Stimulated activated CD4-positive, alpha-beta T cell treated with anti-CD3 and anti-CD28 coated beads, Interleukin-12 subunit alpha, Interleukin-12 subunit beta, amount 100 ng/mL, for 4 hours (primary cell): ENCODE measurements around the gene CAPN9.
"Not testable (repeated sequence)": the region's sequence is repeated elsewhere in the genome, so short reads cannot be mapped to it uniquely, and the experiment has no call there.

ENCODE experiments used
- DNase-seq: peaks from one replicate; pipeline ENCODE4 v3.0.0-alpha.2; 2020

CAPN9 gene, protein sequence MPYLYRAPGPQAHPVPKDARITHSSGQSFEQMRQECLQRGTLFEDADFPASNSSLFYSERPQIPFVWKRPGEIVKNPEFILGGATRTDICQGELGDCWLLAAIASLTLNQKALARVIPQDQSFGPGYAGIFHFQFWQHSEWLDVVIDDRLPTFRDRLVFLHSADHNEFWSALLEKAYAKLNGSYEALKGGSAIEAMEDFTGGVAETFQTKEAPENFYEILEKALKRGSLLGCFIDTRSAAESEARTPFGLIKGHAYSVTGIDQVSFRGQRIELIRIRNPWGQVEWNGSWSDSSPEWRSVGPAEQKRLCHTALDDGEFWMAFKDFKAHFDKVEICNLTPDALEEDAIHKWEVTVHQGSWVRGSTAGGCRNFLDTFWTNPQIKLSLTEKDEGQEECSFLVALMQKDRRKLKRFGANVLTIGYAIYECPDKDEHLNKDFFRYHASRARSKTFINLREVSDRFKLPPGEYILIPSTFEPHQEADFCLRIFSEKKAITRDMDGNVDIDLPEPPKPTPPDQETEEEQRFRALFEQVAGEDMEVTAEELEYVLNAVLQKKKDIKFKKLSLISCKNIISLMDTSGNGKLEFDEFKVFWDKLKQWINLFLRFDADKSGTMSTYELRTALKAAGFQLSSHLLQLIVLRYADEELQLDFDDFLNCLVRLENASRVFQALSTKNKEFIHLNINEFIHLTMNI

DNA sequence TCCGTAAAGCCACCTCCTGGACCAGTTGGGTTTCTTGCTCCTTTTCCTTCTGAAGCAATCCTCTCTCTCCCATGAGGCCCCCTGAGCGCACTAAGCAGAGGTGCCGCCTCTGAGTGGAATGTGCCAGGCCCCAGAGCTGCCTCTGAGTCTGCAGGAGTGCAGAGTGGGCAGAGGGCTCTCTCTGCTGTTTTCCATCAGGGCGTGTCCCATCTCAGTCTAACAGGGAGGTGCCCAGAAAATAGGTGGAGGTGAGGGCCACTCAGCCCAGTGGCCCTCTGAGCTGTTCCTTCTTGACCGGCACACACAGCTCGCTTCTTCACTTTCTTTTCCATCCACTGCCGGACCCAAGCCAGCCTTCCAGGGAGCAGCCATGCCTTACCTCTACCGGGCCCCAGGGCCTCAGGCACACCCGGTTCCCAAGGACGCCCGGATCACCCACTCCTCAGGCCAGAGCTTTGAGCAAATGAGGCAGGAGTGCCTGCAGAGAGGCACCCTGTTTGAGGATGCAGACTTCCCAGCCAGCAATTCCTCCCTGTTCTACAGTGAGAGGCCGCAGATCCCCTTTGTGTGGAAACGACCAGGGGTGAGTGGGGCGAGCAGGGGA, at the start of gene CAPN9:
Gene CAPN9, plus strand, starts transcription at position 262 of the 604 bp plus-strand sequence. Its CDS starts 109 bp downstream, at position 371.
- DNase-seq = no peak

DNA sequence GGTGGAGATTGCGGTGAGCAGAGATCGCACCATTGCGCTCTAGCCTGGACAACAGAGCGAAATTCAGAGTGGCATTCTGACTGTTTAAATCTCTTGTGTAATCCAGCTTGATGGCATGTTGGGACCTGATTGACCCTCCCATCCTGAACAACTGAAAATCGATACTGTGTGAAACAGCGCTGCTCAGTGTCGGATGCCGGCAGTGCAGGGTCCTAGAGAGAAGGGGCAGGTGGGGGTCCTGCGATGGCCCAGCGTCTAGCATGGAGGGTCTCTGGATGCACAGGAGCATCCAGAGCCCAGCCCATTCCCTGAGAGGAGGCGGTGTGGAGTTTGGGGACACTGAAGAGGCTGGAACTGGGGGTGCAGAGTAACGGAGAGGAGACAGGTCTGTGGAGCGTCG, 49.1 kb upstream of the CAPN9 start:
- no peak for DNase-seq

DNA sequence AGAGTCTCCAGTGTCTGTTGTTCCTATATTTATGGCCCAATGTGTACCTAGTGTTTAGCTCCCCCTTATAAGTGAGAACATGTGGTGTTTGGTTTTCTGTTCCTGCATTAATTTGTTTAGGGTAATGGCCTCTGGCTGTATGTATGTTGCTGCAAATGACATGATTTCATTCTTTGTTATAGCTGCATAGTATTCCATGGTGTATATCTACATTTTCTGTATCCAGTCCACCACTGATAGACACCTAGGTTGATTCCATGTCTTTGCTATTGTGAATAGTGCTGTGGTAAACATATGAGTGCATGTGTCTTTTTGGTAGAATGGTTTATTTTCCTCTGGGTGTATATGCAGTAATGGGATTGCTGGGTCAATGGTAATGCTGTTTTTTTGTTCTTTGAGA, 48.2 kb upstream of the CAPN9 start:
- DNase-seq = not testable (repeated sequence)

DNA sequence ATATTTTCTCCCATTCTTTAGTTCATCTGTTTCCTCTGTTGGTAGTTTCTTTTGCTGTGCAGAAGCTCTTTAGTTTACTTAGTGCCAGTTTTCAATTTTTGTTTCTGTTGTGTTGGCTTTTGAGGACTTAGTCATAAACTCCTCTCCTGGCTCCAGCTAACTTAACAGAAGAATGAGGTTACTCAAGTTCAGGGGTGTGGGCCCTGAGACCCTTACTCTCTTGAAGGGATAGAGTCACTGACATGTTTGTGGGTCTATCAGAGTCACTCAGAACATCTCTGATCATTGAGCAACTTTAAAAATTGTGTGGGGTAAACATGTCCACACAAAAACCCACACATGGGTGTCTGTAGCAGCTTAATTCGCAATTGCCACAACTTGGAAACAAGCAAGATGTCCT, 47.5 kb upstream of the CAPN9 start:
- DNase-seq = no peak

DNA sequence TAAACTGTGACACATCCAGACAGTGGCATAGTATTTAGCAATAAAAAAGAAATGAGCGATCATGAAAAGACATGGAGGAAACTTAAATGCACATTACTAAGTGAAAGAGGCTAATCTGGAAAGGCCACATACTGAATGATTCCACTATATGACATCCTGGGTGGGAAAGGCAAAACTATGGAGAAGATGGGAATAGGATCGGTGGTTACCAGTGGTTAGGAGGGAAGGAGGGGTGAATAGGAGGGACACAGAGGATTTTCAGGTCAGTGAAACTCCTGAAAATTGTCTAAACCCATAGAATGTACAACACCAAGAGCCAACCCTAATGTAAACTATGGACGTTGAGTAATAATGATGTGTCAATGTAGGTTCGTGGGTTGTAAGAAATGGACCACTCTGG, 47.1 kb upstream of the CAPN9 start:
- no peak for DNase-seq

DNA sequence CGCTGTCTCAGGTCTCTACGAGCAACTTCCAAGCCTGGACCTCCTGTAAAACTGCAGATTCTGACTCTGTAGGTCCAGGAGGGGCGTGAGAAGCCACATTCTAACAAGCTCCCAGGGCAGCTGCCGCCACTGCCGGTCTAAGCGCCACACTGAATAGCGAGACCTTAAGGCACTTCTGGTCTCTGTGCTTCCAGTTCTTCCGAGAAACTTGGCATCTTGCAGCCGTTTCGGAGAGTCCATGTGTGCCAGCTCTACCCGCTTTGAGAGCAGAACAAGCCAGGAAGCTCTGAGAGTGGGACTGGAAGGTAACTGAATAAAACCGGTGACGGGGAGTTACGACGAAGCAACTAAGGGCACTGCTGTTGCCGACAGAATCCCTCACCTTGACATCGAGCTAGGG, 45.8 kb upstream of the CAPN9 start:
- DNase-seq = no peak

DNA sequence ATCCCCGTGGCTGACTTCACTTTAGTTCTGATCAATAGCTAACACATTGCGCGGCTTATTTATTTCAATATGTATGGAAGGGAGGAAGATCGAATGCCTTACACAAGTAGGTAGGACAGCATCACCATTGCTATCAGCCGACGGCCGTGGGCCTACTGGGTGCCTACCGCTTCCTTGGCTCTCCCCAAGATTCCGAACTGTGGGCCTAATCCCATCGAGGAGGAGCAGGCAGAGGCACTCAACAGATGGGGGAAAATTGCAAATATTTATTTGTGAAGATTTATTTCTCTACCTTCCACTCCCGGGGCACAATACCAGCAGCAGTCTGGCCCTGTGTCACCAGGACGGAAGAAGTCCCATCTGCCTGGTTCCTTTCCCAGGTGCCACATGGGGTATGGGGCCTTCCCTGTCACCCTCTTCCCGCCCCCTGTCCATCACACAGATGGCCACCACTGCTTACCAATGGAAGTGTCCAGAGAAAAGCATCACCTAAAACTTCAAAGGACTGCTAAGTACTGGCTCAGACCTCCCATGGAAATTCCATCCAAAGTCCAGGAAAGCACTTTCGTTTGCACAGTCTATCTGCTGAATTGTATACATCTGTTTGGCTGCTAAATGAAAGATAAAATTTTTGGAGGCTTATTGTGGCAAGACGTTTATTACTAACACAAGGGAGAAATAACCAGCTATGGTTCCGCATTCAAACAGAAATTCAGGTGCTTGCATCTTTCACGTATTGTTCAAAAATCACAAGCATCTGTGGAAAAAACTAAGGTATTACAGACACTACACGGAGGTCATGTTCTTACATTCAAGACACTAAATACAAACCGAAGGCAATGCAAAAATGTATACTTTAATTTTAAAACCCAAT, 45.1 kb upstream of the CAPN9 start:
- no peak for DNase-seq

DNA sequence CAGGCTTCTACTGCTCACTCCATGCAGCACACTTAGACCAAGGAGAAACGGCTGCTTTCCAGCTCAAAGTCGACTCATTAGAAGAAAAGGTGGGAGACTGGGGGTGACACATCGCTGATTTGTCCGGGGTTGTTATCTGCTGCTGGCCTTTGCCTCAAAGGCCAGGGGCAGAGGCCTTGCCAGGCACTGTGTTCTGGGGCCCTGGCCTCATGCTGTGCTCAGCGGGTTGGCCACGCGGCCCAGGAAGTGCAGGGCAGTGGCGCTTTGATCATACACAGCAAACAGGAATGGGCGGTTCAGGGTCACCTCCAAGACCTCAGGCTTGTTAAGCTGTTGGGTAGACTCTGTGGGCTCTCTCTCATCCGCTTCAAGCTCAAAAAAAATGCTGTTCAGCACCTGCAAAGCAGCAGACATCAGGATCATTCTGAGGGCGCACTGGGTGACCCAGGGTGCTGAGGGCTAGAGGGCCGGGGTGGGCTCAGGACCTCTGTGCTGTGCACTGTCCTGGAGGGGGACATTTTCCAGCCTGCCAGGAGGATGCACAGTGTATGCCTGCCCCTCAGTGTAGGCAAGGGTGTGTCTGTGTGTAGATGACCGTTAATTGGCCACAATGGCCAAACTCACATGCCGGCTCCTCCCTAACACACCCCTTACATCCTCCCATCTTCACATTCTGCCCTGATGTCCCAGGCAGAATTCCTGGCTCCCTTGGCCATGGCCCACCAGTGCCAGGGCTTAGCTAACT, 44.1 kb upstream of the CAPN9 start:
- DNase-seq = no peak

DNA sequence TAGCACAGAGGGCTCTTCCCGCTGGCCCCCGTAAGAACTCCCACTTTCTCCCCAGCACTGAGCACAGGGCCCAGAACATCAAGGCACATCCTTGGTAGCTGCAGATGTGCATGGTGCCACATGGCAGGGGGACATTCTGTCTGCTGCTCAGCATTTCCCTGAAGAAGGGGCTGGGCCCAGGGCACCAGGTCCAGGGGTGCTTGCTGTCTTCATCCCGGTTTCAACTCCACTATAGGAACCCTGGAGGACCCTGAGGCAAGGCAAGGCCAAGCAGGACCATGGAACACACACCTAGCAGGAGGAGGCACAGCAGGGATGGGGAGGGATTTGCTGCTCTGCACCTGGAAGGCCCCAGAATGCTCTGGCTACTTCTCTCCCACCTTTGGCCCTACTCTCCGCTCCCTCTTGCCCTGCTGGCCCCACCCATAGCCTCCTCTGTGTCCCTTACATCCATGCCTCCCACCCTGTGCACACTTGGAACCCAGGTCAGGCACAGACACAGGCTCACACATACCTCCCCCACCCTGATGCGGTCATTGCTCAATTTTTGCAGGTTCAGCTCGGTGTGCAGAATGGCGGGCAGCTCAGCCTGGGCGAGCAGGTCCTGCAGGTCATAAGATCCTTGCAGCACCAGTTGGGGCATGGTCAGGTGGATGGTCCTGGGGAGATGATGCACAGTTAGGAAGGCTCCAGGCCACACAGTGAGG, 43.4 kb upstream of the CAPN9 start:
- no peak for DNase-seq

DNA sequence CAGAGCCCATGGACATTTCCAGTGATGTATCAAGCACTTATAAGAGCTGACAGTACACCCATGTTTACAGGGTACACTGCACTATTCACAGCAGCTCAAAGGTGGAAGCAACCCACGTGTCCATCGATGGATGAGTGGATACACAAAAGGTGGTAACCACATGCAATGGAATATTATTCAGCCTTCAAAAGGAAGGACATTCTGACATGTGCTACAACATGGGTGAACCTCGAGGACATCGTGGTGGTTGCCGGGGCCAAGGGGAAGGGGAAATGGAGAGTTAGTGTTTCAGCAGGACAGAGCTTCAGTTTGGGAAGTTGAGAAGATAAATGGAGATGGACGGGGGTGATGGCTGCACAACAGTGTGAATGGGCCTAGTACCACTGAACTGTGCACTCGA, 42.4 kb upstream of the CAPN9 start:
- DNase-seq = no peak

DNA sequence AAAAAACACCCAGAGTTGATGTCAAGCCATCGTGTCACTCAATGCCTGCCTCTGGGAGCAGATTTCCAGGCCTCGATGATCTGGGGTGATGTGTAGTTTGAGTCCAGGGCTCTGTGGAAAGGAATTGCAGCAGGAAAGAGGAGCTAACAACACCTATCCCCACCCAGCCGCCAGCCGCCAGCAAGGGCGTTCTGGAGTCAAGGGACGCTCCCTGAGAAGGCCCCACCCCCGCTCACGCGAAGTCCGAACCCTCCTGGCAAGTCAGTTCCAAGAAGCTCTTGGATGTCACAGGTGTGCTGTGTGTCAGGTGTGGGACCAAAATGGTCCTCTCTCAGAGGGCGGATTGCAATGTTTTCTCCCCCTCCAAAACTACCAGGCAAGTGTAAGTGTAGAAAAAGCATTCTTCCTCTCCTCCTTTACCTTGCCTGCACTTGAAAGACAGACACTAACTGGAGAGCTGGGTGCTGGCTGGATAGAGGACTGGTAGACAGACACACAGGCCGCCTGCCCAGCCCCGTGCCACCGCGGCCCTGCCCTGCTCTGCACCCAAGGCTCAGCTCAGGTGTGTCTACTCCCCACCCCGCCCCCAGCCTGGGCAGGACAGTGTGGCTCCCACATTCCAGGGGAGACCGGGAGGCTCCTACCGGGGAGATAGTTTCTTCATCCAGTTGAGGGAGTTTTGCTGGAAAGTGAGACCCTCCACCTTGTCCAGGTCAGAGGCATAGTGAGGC, 41.7 kb upstream of the CAPN9 start:
- DNase-seq = no peak

DNA sequence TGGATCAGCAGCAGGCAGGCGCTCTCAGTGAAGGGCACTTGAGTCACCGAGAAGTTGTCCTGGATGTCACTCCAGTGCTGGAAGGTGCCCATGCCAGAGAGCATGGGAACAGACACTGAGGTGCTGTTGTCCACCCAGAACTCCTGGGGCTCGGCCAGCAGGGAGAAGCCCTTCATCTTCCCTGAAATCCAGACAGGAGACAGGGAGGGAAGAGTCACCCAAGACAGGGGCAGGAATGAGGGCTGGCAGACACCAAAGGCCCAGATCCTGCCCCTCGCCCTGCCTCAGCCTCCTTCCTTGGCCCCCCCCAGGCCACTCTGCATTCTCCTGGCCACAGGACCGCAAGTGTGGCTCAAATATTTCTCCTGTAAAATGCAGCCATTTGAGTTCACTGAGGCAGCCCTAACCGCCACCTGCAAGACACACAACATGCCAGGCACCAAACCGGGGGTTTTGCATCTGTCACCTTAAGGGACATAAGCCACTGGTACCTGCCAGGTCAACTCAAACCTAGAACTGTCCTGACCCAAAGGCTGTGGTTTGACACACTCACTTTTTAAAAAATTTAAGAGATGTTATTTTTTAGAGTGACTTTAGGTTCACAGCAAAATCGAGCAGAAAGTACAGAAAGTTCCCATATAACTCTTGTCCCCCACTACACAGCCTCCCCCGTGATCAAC, 41.0 kb upstream of the CAPN9 start:
- no peak for DNase-seq

DNA sequence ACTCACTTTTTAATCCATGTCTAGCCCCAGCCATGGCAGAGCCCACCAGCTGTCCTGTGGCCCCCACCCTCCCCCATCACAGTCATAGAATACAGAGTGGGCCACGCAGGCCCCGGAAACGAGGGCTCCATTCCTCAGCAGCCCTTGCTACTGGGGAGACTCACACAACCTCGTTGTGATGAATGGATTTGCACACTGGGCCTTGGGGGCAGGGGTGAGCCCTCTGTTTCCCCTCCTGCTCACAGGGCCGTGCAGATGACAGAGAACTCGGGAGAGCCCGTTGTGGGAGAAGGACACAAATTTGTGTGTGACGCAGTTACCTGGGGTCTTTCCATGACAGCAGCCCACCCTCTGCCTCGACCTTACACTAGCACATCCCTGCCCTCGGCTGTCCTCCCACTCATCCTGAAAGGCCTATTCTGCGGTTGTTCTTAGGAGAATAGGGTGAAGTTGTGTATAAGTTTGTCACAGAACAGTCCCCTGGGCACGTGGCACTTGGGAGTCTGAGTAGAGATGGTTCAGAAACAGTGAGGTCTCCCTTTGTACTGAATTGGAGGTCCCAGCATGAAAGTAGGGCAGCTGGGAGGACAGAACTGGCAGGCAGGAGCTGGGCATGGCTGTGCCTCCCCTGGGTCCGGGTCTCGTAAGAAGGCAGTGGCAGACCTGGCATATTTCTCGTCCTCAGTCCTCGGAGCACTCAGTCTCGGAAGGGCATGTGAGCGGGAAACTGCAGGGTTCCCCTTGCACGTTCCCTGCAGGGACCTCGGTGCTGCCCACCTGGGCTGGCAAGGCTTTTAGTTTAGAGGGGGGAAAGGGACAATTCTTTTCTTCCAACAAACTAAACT, 40.1 kb upstream of the CAPN9 start:
- DNase-seq = no peak

DNA sequence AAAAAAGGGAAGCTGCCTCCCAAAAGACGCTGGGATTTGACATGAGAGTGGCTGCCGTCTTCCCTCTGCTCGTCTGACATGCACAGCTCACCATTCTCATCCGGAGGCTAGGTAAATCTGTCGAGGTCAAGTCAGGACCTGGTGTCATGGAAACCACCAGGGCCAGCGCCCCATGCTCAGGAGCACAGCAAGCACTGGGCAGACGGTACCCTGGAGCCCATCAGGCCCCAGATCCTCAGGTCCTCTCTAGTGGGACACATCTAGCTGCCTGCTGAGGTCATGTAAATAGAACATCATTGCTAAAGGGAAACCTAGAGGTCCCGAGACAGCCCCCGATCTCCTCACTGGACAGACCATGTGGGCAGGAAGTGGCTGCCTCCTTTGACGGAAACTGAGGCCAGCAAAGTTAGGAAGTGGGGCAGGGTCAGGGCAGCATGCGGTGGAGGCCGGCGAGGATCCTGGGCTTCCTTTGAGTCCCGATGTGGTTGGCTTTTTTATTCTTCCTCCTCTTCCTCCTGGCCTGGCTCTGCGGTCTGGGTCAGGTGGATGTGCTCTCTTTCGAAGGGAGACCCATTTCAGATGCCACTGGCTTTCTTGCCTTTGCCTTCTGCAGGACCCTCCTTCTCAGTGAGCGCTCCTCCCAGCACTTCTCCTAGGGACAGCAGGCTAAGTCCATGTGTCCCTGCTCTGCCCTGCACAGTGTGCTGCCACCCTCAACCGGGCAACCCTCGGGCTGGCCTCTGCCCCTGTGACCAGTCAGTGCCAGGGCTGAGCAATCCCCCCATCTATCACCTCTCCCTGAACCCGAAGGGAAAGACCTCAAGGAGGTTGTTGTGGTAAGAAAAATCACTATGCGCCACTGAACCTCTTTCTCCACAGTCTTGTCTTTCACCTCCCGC, 39.2 kb upstream of the CAPN9 start:
- DNase-seq = no peak

DNA sequence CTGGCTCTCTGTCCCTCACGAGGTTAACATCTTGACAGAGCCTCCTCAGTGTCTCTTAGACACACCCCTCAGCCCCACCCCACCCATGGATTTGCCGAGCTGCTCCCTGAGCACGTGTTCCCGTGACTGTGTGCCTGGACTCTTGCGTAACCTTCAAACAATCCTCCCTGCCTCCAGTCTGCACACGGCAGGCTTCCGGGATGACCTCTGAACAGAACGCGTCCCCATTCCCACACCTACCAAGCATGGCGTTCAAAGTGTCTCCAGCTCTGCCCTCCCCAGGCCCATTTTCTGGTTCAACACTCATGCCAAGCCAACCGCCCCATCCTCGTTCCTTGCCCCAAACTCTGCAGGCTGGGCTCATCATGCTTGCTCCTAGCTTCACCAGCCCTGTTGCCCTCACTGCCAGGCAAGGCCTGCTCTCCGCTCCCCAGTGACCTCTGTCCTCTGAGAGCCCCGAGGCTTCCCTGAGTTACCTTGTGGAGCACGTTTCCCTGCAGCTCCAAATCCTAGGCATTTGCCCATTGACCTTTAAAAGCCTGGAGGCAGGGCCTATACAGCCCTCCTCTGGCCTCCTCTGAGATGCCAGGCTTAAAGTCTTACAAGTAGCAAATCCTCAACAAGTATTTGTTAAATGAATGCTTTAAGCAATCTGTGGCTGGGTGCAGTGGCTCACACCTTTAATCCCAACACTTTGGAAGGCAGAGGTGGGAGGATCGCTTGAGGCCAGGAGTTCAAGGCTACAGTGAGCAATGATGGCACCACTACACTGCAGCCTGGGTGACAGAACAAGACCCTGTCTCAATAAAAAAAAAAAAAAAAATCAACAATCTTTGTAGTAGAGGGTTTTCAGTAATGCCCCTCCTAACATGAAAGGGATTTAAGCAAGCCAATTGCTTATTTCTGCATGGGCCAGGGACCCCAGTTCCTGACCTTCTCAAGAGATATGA, 38.3 kb upstream of the CAPN9 start:
- DNase-seq = no peak

DNA sequence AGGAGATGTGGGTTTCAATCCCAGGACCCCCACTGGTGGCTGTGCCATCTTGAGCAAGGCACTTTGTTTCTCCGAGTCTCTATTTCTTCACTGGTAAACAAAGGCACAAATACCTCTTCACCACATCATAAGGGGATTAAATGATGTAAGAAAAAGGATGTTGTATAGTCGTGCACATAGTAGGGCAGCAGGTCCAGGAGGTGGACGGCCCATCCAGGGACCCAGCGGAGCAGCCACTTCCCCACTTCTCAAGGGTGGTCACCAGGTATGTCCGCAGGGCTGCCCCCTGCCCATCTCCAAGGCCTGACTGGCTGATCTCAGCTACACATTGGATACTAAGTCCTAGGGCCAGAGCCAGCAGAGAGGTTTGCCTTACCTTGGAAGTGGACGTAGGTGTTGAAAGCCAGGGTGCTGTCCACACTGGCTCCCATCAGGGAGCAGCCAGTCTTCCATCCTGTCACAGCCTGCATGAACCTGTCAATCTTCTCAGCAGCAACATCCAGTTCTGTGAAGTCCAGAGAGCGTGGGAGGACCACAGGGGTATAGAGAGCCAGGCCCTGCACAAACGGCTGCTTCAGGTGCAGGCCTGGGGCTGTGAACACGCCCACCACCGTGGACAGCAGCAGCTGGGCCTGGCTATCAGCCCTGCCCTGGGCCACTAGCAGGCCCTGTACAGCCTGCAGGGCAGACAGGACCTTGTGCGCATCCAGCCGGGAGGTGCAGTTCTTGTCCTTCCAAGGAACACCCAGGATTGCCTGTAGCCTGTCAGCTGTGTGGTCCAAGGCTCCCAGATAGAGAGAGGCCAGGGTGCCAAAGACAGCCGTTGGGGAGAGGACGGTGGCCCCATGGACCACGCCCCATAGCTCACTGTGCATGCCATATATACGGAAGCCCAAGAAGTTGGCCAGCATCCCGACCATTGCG, 37.3 kb upstream of the CAPN9 start:
- DNase-seq = no peak
